Activated T-helper 1 cell treated with Interleukin-2 at 50 U/mL for 16 hours (primary cell): ENCODE measurements around the gene PRDM11.
"Not testable (repeated sequence)": the region's sequence is repeated elsewhere in the genome, so short reads cannot be mapped to it uniquely, and the experiment has no call there.

Experiments
- DNase-seq: peaks from one replicate; pipeline ENCODE4 v3.0.0-alpha.2; 2020; ENCODE audit warnings: low read depth

The PRDM11 gene

GRCh38 chr11:45234306-45235006, 88.0 kb downstream of the PRDM11 start:
- DNase-seq: no peak

- DNase-seq: no peak
Observed at GRCh38 chr11:45237711-45238315, 91.4 kb downstream of the PRDM11 start.

- no peak for DNase-seq
Observed at GRCh38 chr11:45238724-45239123, 92.3 kb downstream of the PRDM11 start.

- DNase-seq: no peak
Observed at GRCh38 chr11:45239733-45240132, 93.3 kb downstream of the PRDM11 start.

- DNase-seq: no peak
Observed at GRCh38 chr11:45243967-45244366, 97.5 kb downstream of the PRDM11 start.

GRCh38 chr11:45245218-45246045, 99.0 kb downstream of the PRDM11 start:
- no peak for DNase-seq

- no peak for DNase-seq
Observed at GRCh38 chr11:45246241-45246640, 99.8 kb downstream of the PRDM11 start.

- no peak for DNase-seq
Observed at GRCh38 chr11:45247433-45247832, 101.0 kb downstream of the PRDM11 start.

GRCh38 chr11:45248501-45249011, 102.1 kb downstream of the PRDM11 start:
- DNase-seq: no peak

- DNase-seq: not testable (repeated sequence)
Observed at GRCh38 chr11:45249372-45249771, 102.9 kb downstream of the PRDM11 start.

- no peak for DNase-seq
Observed at GRCh38 chr11:45250035-45250718, 103.7 kb downstream of the PRDM11 start.

- no peak for DNase-seq
Observed at GRCh38 chr11:45252134-45252856, 105.9 kb downstream of the PRDM11 start.

GRCh38 chr11:45252877-45253276, 106.4 kb downstream of the PRDM11 start:
- no peak for DNase-seq

- no peak for DNase-seq
Observed at GRCh38 chr11:45253640-45254039, 107.2 kb downstream of the PRDM11 start.

GRCh38 chr11:45254070-45254469, 107.6 kb downstream of the PRDM11 start:
- no peak for DNase-seq

GRCh38 chr11:45258982-45259530, 112.6 kb downstream of the PRDM11 start:
- DNase-seq: no peak

- DNase-seq: no peak
Observed at GRCh38 chr11:45259592-45259991, 113.2 kb downstream of the PRDM11 start.

- no peak for DNase-seq
Observed at GRCh38 chr11:45260071-45260470, 113.6 kb downstream of the PRDM11 start.

- no peak for DNase-seq
Observed at GRCh38 chr11:45262900-45263299, 116.5 kb downstream of the PRDM11 start.

GRCh38 chr11:45263773-45264172, 117.3 kb downstream of the PRDM11 start:
- DNase-seq: no peak

GRCh38 chr11:45264839-45265515, 118.5 kb downstream of the PRDM11 start:
- no peak for DNase-seq
